ENCODE measurements around the gene PROSER2.

Gene PROSER2

DNA sequence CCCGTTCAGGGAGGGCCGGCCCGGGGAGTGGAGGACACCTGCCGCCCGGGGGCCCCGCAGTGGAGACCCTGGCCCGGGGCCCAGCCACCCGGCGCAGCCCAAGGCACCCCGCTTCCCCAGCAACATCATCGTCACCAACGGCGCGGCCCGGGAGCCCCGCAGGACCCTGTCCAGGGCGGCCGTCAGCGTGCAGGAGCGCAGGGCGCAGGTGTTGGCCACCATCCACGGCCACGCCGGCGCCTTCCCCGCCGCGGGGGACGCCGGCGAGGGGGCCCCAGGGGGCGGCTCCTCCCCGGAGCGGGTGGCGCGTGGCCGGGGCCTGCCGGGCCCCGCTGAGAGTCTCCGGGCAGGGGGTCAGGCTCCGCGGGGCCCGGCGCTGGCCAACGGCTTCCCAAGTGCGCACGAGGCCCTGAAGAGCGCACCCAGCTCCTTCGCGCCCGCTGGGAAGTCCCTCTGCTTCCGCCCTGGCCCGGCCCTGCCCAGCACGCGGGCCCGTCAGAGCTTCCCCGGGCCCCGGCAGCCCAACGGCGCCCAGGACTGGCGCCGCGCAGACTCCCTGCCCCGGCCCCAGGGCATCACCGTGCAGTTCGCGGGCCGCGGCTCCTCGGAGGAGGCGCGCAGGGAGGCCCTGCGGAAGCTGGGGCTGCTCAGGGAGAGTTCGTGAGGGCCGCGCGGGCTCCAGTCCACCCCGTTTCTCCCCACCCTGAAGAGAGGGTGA is 46.7 kb downstream of the PROSER2 start:
- no peaks in the 10 kb centered on the region for H3K36me3 ChIP-seq (ENCODE audit: control insufficient read depth, low read length)
- no peak overlapping the region for H3K4me3 ChIP-seq (ENCODE audit: low read length)
- H3K27ac ChIP-seq (ENCODE audit: low read depth, low read length) = no peak overlapping the region
- no peak for TF ChIP-seq EZH2phosphoT487 (IDR thresholded peaks at IDR 0.05; ENCODE audit: borderline replicate concordance, low read length)
- TF ChIP-seq, protein P1, sequence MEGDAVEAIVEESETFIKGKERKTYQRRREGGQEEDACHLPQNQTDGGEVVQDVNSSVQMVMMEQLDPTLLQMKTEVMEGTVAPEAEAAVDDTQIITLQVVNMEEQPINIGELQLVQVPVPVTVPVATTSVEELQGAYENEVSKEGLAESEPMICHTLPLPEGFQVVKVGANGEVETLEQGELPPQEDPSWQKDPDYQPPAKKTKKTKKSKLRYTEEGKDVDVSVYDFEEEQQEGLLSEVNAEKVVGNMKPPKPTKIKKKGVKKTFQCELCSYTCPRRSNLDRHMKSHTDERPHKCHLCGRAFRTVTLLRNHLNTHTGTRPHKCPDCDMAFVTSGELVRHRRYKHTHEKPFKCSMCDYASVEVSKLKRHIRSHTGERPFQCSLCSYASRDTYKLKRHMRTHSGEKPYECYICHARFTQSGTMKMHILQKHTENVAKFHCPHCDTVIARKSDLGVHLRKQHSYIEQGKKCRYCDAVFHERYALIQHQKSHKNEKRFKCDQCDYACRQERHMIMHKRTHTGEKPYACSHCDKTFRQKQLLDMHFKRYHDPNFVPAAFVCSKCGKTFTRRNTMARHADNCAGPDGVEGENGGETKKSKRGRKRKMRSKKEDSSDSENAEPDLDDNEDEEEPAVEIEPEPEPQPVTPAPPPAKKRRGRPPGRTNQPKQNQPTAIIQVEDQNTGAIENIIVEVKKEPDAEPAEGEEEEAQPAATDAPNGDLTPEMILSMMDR (IDR thresholded peaks at IDR 0.05; ENCODE audit: low read depth, low read length, poor library complexity, severe bottlenecking) = no peak
- peaks cover 15% of the 10 kb centered on the region for H3K4me1 ChIP-seq (ENCODE audit: control insufficient read depth, low read length)
- no peaks in the 10 kb centered on the region for H3F3A ChIP-seq (ENCODE audit: control insufficient read depth, insufficient read depth)
- H4K20me1 ChIP-seq (ENCODE audit: control insufficient read depth, insufficient read depth, low read depth, low read length) = no peaks in the 10 kb centered on the region
- H3K9me3 ChIP-seq (ENCODE audit: control insufficient read depth, insufficient read depth, low read length) = no peaks in the 10 kb centered on the region
- no peaks in the 10 kb centered on the region for H3K79me2 ChIP-seq (ENCODE audit: control insufficient read depth, low read length)
- peaks cover 11% of the 10 kb centered on the region for H3K27me3 ChIP-seq (ENCODE audit: control insufficient read depth, low read length)
- no peak overlapping the region for H3K4me2 ChIP-seq (ENCODE audit: low read length)
- no peaks in the 10 kb centered on the region for H3K9me2 ChIP-seq (replicated peaks; ENCODE audit: control insufficient read depth, low read length)

DNA sequence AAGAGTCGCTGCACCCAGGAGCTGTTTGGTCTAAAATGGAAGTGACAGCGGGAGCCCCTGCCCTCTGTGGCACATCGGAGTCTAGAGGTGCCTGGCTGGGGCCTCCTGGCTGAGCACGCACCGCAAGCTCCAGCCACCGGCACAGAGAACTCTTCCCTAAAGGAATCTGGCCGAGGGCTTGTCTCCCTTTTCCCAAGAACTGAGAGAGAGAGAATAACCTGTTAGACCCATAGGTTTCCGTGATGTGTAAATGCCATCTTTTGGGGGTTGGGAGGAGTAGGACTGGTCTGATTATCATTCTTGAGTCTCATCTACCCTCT is 47.3 kb downstream of the PROSER2 start:
- Histone ChIP-seq H3K4me2 (ENCODE audit: low read length) (no peak overlapping the region), H3K36me3 (ENCODE audit: control insufficient read depth, low read length) (no peaks in the 10 kb centered on the region), H3K27me3 (ENCODE audit: control insufficient read depth, low read length) (peaks cover 11% of the 10 kb centered on the region), H3K4me3 (ENCODE audit: low read length) (no peak overlapping the region), H3K9me3 (ENCODE audit: control insufficient read depth, insufficient read depth, low read length) (no peaks in the 10 kb centered on the region), H3K9me2 (replicated peaks; ENCODE audit: control insufficient read depth, low read length) (no peaks in the 10 kb centered on the region), H3K27ac (ENCODE audit: low read depth, low read length) (no peak overlapping the region), H3K4me1 (ENCODE audit: control insufficient read depth, low read length) (peaks cover 17% of the 10 kb centered on the region), H3F3A (ENCODE audit: control insufficient read depth, insufficient read depth) (no peaks in the 10 kb centered on the region), H4K20me1 (ENCODE audit: control insufficient read depth, insufficient read depth, low read depth, low read length) (no peaks in the 10 kb centered on the region), H3K79me2 (ENCODE audit: control insufficient read depth, low read length) (no peaks in the 10 kb centered on the region)
- TF ChIP-seq, protein P1 (IDR thresholded peaks at IDR 0.05; ENCODE audit: low read depth, low read length, poor library complexity, severe bottlenecking) = no peak

DNA sequence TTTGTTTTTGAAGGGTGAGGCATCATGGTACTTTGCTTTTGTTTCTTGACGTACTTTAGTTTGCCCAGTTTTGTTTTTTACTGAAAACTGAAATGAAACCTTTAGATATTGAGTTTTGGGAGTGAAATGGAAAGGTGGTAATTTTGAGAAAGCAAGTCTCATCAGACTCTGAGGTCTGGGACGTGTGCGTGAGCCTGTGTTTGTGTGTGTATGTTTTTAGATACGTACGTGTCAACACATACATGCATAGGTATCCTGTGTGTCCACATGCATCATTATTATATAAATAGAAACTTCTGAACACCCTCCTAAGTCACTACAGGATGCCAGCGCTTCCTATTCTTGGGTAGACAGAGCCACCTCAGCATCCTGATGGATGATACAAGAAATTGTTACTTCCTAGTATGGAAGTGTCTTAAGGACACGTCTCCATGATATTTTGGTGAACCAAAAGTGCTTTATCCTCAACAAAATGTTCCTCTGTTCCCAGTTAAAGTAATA is 47.8 kb downstream of the PROSER2 start:
- no peaks in the 10 kb centered on the region for H4K20me1 ChIP-seq (ENCODE audit: control insufficient read depth, insufficient read depth, low read depth, low read length)
- H3K4me2 ChIP-seq (ENCODE audit: low read length) = peak overlapping the region; percentile 25; the same call in 1 of the 2 replicates
- H3K9me3 ChIP-seq (ENCODE audit: control insufficient read depth, insufficient read depth, low read length) = no peaks in the 10 kb centered on the region
- TF ChIP-seq, protein P1 (IDR thresholded peaks at IDR 0.05; ENCODE audit: low read depth, low read length, poor library complexity, severe bottlenecking) = no peak
- no peak for TF ChIP-seq EZH2phosphoT487 (IDR thresholded peaks at IDR 0.05; ENCODE audit: borderline replicate concordance, low read length)
- no peaks in the 10 kb centered on the region for H3K36me3 ChIP-seq (ENCODE audit: control insufficient read depth, low read length)
- H3K79me2 ChIP-seq (ENCODE audit: control insufficient read depth, low read length) = no peaks in the 10 kb centered on the region
- no peak overlapping the region for H3K4me3 ChIP-seq (ENCODE audit: low read length)
- H3F3A ChIP-seq (ENCODE audit: control insufficient read depth, insufficient read depth) = no peaks in the 10 kb centered on the region
- no peak overlapping the region for H3K27ac ChIP-seq (ENCODE audit: low read depth, low read length)
- no peaks in the 10 kb centered on the region for H3K9me2 ChIP-seq (replicated peaks; ENCODE audit: control insufficient read depth, low read length)
- H3K4me1 ChIP-seq (ENCODE audit: control insufficient read depth, low read length) = peaks cover 17% of the 10 kb centered on the region
- peaks cover 11% of the 10 kb centered on the region for H3K27me3 ChIP-seq (ENCODE audit: control insufficient read depth, low read length)
